Stomach (tissue), 4 donors: ENCODE data around the gene GLT8D2.

Experiments used
- EP300 ChIP-seq: sonication (generic); formaldehyde crosslinking; IDR thresholded peaks from one replicate; pipeline ENCODE4 v1.6.1; 2017; ENCODE audit warnings: antibody characterized with exemption
- POLR2A ChIP-seq, 4 donors: fragments of 450-650 bp; IDR thresholded peaks; one replicate each; pipeline ENCODE4 v1.6.1; 2016; ENCODE audit warnings: antibody characterized with exemption in 4 of 4, control low read depth in 2 of 4, mild to moderate bottlenecking in 1 of 4, moderate library complexity in 1 of 4
- TF ChIP-seq, protein P1 (sequence below), 7 experiments: fragments of 450-650 bp in 4 of 7; fragments of 200-600 bp in 3 of 7; sonication (generic) in 3 of 7; IDR thresholded peaks; one replicate each; pipeline ENCODE4 v1.5.1; 2016 to 2019; ENCODE audit warnings: antibody characterized with exemption in 7 of 7, control low read depth in 2 of 7, mild to moderate bottlenecking in 1 of 7

DNA sequence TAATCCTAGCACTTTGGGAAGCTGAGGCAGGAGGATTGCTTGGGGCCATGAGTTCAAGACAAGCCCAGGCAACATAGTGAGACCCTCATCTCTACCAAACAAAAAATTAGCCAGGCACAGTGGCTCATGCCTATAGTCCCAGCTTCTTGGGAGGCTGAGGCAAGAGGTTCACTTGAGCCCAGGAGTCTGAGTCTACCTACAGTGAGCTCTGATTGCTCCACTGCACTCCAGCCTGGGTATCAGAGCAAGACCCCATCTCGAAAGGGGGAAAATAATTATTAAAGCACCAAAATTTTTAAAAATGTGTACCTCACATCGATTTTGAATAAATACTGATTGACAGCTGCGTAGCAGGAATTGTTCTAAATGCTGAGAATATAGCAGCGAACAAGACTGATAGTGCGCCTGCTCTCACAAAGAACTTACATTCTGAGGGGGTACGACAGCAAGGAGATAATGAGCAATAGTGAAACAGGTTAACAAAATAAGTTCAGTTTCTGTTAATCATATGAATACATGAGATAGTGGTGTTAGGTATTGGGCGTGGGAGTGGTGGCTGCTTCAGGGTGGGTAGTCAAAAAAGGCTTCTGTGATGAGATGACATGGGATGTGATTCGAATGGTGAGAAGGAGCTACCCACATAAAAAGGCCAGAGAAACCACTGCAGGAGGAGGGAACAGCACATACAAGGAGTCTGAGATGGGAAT lies 33.9 kb upstream of the GLT8D2 start:
- TF ChIP-seq POLR2A (IDR thresholded peaks at IDR 0.05), result no peak
- TF ChIP-seq, protein P1, sequence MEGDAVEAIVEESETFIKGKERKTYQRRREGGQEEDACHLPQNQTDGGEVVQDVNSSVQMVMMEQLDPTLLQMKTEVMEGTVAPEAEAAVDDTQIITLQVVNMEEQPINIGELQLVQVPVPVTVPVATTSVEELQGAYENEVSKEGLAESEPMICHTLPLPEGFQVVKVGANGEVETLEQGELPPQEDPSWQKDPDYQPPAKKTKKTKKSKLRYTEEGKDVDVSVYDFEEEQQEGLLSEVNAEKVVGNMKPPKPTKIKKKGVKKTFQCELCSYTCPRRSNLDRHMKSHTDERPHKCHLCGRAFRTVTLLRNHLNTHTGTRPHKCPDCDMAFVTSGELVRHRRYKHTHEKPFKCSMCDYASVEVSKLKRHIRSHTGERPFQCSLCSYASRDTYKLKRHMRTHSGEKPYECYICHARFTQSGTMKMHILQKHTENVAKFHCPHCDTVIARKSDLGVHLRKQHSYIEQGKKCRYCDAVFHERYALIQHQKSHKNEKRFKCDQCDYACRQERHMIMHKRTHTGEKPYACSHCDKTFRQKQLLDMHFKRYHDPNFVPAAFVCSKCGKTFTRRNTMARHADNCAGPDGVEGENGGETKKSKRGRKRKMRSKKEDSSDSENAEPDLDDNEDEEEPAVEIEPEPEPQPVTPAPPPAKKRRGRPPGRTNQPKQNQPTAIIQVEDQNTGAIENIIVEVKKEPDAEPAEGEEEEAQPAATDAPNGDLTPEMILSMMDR (IDR thresholded peaks at IDR 0.05), result no peak
- no peak for TF ChIP-seq EP300
